NCI-H345 (cell line): ENCODE data around the gene LTC4S.
"Not testable (repeated sequence)": the region's sequence is repeated elsewhere in the genome, so short reads cannot be mapped to it uniquely, and the experiment has no call there.

Source experiments
- DNase-seq: peaks from one replicate; lab custom pipeline; 2025; lab: John Stamatoyannopoulos, UW

LTC4S gene

GRCh38 chr5:179827680-179828079 is 33.9 kb downstream of the LTC4S start:
- DNase-seq, result no peak

- no peak for DNase-seq
Measured at GRCh38 chr5:179828756-179829421, 35.1 kb downstream of the LTC4S start.

GRCh38 chr5:179829732-179830435 is 36.1 kb downstream of the LTC4S start:
- no peak for DNase-seq

GRCh38 chr5:179830818-179831468 is 37.2 kb downstream of the LTC4S start:
- DNase-seq, result no peak

GRCh38 chr5:179832039-179832745 is 38.4 kb downstream of the LTC4S start:
- DNase-seq, result no peak

GRCh38 chr5:179833056-179833708 is 39.4 kb downstream of the LTC4S start:
- DNase-seq, result no peak

GRCh38 chr5:179833709-179834070 is 39.9 kb downstream of the LTC4S start:
- DNase-seq, result no peak

GRCh38 chr5:179834120-179834519 is 40.3 kb downstream of the LTC4S start:
- no peak for DNase-seq

GRCh38 chr5:179834871-179835270 is 41.1 kb downstream of the LTC4S start:
- not testable (repeated sequence) for DNase-seq

- no peak for DNase-seq
Measured at GRCh38 chr5:179836225-179837019, 42.6 kb downstream of the LTC4S start.

GRCh38 chr5:179837076-179838011 is 43.6 kb downstream of the LTC4S start:
- DNase-seq, result no peak

GRCh38 chr5:179839328-179840256 is 45.8 kb downstream of the LTC4S start:
- DNase-seq, result no peak

GRCh38 chr5:179840321-179840720 is 46.5 kb downstream of the LTC4S start:
- DNase-seq, result no peak

- DNase-seq, result no peak
Measured at GRCh38 chr5:179840766-179841165, 47.0 kb downstream of the LTC4S start.

- DNase-seq, result no peak
Measured at GRCh38 chr5:179841621-179842020, 47.8 kb downstream of the LTC4S start.
